ENCODE measurements around the gene CHST8.

The CHST8 gene

DNA sequence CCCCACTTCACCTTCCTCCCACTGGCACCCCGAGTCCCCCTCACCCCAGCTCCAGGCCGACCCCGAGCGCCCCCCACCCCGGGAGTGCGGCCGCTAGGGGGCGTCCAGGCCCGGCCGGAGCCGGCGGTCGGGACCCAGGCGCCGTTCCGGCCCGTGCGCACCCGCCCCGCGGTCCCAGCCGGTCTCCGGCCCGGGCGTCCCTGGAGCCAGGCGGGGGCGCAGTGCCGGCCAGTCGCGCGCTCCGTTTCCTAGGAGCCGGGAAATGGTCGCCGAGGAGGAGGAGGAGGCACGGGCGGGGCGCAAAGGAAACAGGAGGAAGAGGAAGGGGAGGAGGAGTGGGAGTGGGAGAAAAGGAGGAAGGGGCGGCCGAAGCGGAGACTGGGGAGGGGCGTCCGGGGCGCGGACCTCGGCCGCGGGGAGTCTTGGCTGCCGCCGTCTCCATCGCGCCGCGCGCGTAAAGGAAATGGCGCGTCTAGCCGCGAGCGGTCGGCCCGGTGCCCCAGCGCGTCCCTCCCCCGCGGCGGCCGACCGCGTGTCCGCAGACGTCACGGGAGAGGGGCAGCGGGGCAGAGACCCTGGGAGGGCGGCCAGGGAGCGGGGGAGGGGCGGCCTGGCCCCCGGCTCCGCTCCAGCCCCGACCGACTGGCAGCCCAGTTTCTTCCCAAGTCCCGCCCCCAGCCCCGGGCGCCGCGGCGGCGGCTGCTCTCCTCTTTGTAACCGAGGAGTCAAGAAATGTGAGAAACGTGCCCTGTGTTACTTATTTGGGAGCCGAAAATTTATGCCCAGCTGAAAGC is 173.8 kb downstream of the CHST8 start:
- Histone ChIP-seq H3K27me3 (ENCODE audit: insufficient read depth, low read length, poor library complexity, severe bottlenecking) (no peaks in the 10 kb centered on the region), H2AFZ (ENCODE audit: low read length) (peak overlapping the region; percentile 75), H3K9ac (ENCODE audit: low read depth, low read length, poor library complexity, severe bottlenecking) (peak overlapping the region; percentile 80), H3K9me3 (ENCODE audit: insufficient read depth, low read depth, low read length) (no peaks in the 10 kb centered on the region), H3K4me1 (ENCODE audit: insufficient read depth, low read length, poor library complexity, severe bottlenecking) (peaks cover 11% of the 10 kb centered on the region), H3K4me3 (ENCODE audit: low read length, poor library complexity, severe bottlenecking) (peak overlapping the region; percentile 77), H4K20me1 (ENCODE audit: insufficient read depth, low read length, poor library complexity, severe bottlenecking) (no peaks in the 10 kb centered on the region), H3F3A (ENCODE audit: low read depth) (no peaks in the 10 kb centered on the region), H3K79me2 (ENCODE audit: insufficient read depth, low read length) (peaks cover 8% of the 10 kb centered on the region), H3K4me2 (ENCODE audit: low read depth, low read length, poor library complexity, severe bottlenecking) (peak overlapping the region; percentile 75), H3K36me3 (ENCODE audit: insufficient read depth, low read length) (no peaks in the 10 kb centered on the region), H3K9me2 (replicated peaks; ENCODE audit: low read depth, low read length) (no peaks in the 10 kb centered on the region)
- peak; percentile 55 for TF ChIP-seq CTCF (conservative IDR thresholded peaks at IDR 0.05; ENCODE audit: low read length)
- no peak for TF ChIP-seq EZH2phosphoT487 (IDR thresholded peaks at IDR 0.05; ENCODE audit: borderline replicate concordance)

DNA sequence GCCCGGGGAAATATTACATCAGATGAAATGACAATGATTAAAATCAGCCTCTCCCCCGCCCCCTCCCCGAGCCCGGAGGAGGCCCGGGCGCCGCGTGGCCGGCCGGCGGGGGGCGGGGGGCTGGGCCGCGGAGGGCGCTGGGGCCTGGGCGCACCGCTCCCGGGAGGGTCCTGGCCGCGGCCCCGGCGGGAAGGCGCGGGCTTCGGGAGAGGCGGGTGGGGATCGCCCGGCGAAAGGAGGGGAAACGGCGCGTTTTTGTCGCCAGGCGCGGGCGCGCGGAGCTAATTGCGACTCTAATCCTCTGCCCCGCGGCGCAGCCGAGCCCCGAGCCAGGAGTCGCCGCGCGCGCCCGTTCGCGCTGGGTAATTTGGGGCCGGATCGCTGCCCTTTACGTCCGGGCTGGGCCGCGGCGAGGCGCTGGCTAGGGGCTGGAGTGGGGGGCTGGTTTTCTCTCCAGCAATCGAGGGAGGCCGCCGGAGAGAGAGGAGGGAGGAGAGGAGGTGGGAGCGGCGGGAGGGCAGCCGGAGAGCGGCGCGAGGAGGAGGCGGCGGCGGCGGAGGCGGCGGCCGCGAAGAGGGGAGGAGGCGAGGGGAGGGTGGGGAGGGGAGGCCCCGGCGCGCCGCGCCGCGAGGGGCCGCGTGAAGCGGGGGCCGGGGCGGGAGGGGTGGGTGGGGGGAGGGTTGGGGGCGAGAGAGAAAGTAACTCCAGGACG is 174.6 kb downstream of the CHST8 start, which contains the start of gene KCTD15:
KCTD15 (plus strand) TSS at position 707 of the 712 bp plus-strand sequence. CDS start 3,585 bp downstream, outside the sequence.
- Histone ChIP-seq H3K79me2 (ENCODE audit: insufficient read depth, low read length) (peaks cover 8% of the 10 kb centered on the region), H3K4me1 (ENCODE audit: insufficient read depth, low read length, poor library complexity, severe bottlenecking) (peaks cover 11% of the 10 kb centered on the region), H3K36me3 (ENCODE audit: insufficient read depth, low read length) (no peaks in the 10 kb centered on the region), H3K27me3 (ENCODE audit: insufficient read depth, low read length, poor library complexity, severe bottlenecking) (no peaks in the 10 kb centered on the region), H3K4me2 (ENCODE audit: low read depth, low read length, poor library complexity, severe bottlenecking) (peak within 1 kb of the TSS; percentile 64), H3F3A (ENCODE audit: low read depth) (no peaks in the 10 kb centered on the region), H3K9ac (ENCODE audit: low read depth, low read length, poor library complexity, severe bottlenecking) (peak within 1 kb of the TSS; percentile 80), H3K4me3 (ENCODE audit: low read length, poor library complexity, severe bottlenecking) (peak within 1 kb of the TSS; percentile 77), H3K9me3 (ENCODE audit: insufficient read depth, low read depth, low read length) (no peaks in the 10 kb centered on the region), H2AFZ (ENCODE audit: low read length) (peak within 1 kb of the TSS; percentile 64; the same call in 1 of the 2 replicates), H3K9me2 (replicated peaks; ENCODE audit: low read depth, low read length) (no peaks in the 10 kb centered on the region), H4K20me1 (ENCODE audit: insufficient read depth, low read length, poor library complexity, severe bottlenecking) (no peaks in the 10 kb centered on the region)
- TF ChIP-seq EZH2phosphoT487 (IDR thresholded peaks at IDR 0.05; ENCODE audit: borderline replicate concordance), result no peak

- Histone ChIP-seq H3F3A (ENCODE audit: low read depth) (no peaks in the 10 kb centered on the region), H4K20me1 (ENCODE audit: insufficient read depth, low read length, poor library complexity, severe bottlenecking) (no peaks in the 10 kb centered on the region), H3K9me2 (replicated peaks; ENCODE audit: low read depth, low read length) (no peaks in the 10 kb centered on the region), H3K4me2 (ENCODE audit: low read depth, low read length, poor library complexity, severe bottlenecking) (peak overlapping the region; percentile 64), H3K36me3 (ENCODE audit: insufficient read depth, low read length) (no peaks in the 10 kb centered on the region), H3K9me3 (ENCODE audit: insufficient read depth, low read depth, low read length) (no peaks in the 10 kb centered on the region), H3K27me3 (ENCODE audit: insufficient read depth, low read length, poor library complexity, severe bottlenecking) (no peaks in the 10 kb centered on the region), H3K9ac (ENCODE audit: low read depth, low read length, poor library complexity, severe bottlenecking) (no peak overlapping the region), H2AFZ (ENCODE audit: low read length) (no peak overlapping the region), H3K79me2 (ENCODE audit: insufficient read depth, low read length) (peaks cover 8% of the 10 kb centered on the region), H3K4me1 (ENCODE audit: insufficient read depth, low read length, poor library complexity, severe bottlenecking) (peaks cover 11% of the 10 kb centered on the region), H3K4me3 (ENCODE audit: low read length, poor library complexity, severe bottlenecking) (peak overlapping the region; percentile 70)
- TF ChIP-seq CTCF (conservative IDR thresholded peaks at IDR 0.05; ENCODE audit: low read length) (no peak), EZH2phosphoT487 (IDR thresholded peaks at IDR 0.05; ENCODE audit: borderline replicate concordance) (no peak)
Observed at GRCh38 chr19:33797802-33798671, 176.3 kb downstream of the CHST8 start.

Data from Loucy (cell line).